AML-193 (cell line): ENCODE measurements around the gene ZHX3.

Experiments used
- DNase-seq, 2 experiments: peaks; one replicate each; lab custom pipeline; 2025; lab: John Stamatoyannopoulos, UW

The ZHX3 gene

DNA sequence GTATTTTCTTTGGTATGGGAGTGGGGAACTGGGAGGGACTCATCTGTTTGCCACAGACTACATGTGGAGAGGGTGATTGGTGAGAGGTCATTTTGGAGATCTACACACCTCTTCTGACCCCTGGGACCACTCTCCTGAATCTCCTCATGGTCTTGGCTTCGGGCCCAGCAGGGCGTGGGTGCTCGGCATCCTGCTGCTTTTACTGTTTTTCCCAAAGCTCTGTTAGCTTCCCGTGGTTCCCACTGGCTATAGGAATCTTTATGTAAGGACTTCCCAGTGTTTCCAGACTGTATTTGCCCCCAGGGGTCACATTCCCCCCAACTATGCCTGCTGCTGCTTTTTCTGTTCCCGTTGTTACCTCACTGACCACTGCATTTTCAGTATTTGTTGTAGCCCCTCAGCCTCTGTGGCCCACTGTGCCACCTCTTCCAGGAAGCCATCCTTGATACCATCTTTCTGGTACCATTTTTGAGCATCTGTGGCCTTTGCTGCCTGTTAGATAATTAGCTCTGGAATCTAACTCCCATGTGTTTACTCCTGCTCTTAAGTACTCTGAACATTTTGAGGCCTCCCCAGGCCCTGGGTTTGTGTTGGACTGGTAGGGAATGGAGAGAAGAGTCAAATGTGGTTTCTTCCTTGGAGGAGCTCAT is 165.3 kb downstream of the ZHX3 start:
- no peak for DNase-seq

GRCh38 chr20:41151134-41151869 is 166.2 kb downstream of the ZHX3 start:
- no peak for DNase-seq

DNA sequence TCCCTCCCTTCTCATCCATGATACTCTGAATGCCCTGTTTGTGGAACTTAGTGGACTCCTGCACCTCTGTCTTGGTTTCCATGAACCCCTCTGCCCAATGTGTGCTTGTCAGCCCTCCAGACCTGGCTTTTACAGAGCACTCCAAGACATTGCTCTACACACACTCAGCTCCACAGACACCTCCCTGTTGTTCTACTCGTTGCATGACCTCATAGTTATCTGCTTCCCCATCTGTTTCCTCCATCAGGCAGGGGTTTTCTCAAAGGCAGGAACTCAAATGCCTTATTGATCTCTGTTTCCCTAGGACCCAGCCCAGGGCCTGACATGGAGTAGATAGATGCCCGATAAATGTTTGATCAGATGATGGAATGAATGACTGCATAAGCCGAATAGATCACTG is 166.9 kb downstream of the ZHX3 start:
- peak in 1 of 2 experiments; percentile 6 for DNase-seq

DNA sequence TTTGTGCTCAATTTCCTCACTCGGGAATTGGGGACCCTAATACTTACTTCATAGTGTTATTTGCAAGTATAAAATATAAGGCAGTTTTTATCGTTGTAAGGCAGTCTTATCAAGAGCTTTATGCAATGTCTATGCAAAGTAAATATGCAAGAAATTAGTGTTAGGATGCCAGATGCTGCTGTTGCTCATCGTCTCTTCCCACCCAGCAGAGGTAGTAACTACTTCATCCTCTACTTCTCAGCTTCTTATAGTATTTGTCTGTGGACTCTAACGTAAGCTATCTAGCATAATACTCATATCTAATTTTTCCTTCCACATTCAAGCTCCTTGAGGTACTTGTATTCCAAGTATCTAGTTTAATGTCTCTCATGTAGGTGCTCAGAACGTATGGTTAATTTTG is 168.6 kb downstream of the ZHX3 start:
- DNase-seq, result no peak

DNA sequence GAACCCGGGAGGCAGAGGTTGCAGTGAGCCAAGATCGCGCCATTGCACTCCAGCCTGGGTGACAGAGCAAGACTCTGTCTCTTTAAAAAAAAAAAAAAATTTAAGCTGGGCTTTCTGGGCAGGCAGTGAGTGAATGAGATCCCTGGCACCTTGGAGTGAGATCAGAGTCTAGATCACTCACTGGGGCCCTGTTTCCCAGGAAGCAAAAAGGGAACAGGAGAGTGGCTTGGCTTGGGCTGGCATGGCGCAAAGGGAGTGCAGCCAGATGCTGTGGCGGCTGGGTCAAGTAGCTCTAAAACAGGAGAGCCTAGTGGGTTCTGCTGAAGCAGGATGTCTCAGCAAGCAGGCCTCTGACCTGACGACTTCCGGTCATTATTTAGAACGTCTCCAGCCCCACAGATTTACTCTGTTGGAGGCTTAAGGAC is 169.8 kb downstream of the ZHX3 start:
- no peak for DNase-seq

DNA sequence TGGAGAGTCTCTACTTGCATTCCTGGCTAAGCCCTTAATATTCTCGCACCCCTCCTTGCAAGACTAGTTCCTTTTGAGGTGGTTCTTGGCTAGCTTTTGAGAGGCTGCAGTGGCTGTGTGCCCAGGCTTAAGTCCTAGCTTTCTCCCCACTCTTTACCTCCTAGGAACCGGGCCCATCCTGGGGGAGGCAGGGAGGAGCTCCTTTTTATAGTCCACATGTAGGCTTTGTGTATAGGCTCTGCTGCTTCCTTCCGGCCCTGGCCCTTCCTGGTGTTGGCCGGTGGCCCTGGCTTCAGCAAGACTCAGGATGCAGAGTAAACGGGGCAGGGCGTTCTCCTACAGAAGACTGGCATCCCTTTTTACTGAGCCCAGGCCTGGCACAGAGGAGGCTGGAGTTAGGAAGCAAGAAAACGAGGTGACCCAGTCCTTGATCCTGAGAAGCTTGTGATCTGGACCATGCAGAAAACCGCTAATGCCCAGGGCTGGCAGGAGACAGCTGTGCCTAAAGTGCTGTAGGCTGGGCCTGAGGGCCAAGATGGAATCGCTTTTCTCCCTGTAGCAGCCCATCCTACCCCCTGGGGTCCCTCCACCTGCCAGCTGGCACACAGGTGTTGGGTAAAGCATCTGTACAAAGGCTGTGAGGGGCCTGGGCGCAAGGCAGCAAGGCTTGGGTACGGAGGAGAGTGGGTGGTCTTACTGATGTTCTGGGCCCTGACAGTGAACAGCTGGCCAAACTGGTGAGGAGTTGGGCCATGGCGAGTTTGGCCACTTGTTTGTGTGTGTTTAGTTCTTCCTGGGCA is 171.5 kb downstream of the ZHX3 start:
- DNase-seq, result no peak

DNA sequence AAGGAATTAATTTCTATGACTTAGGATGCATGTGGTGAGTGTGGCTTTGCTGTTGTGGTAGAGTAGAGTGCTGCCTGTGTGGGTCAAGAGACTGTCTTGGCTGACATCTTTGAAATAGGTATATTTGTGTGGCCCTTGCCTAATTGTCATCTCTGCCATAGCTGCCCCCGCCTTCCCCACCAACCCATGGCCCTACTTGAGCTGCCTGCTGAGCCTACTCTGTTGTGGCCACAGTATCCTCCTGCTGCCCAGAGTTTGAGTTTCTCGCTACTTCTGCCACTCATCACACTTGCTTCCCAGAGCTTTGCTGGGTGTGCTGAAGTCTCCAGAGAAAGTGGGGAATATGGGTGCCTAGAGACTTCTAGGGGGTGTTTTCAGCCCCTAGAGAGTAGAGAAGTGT is 172.2 kb downstream of the ZHX3 start:
- DNase-seq, result no peak

DNA sequence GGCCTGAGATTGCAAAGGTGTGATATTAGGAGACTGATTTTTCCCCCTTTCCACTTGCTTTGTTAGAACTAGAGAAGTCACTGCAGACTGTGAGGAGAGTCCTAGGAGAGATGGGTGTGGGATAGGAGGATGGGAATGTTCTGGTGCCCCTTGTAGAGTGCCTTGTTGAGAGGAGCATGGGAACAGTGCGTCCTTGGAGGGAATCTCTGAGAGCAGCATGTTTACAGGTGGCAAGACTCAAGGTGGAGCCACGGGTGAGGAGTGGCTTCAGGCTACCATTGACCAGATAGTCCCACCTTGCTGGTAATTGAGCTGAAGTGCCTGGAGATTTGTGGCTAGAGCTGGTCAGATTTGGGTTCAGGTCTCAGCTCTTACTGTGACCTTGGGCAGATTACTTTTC is 174.2 kb downstream of the ZHX3 start:
- no peak for DNase-seq

DNA sequence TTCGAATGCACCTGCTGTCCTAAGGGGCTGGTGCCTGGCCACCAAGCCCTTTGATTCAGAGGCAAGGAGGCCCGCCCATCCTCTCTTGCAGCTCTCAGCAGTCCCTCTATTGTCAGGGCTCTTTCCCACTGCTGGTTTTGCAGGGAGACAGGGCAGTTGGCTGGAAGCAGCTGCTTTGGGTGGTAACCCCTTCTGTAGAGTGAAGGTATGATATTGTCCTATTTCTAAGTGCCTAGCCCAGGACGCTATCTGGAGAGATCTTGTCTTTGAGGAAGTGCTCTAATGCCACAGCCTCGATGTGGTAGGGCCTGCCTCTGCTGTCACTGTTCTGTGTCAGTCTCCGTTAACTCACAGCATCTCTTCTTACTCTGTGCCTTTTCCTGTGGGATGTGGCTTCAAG is 174.6 kb downstream of the ZHX3 start:
- peak; percentile 42 to 43 for DNase-seq

DNA sequence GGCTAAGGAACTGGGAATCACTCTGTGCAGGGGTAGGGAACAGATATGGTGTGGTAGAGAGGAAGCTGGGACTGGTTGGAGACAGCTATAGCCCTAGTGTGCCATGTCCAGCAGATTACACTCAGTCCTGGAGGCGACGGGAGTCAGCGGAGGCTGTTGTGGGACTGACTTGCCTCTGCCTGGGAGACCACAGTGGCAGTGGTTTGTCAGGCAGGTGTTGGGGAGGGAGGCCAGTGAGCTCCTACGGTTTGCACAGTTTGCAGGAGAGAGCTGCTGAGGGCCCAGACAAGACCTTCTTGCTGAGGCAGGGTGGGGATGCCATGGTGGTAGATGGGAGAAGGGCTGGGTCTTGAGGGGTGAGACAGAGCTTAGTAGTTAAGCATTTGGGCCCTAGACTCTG is 175.3 kb downstream of the ZHX3 start:
- DNase-seq, result no peak

DNA sequence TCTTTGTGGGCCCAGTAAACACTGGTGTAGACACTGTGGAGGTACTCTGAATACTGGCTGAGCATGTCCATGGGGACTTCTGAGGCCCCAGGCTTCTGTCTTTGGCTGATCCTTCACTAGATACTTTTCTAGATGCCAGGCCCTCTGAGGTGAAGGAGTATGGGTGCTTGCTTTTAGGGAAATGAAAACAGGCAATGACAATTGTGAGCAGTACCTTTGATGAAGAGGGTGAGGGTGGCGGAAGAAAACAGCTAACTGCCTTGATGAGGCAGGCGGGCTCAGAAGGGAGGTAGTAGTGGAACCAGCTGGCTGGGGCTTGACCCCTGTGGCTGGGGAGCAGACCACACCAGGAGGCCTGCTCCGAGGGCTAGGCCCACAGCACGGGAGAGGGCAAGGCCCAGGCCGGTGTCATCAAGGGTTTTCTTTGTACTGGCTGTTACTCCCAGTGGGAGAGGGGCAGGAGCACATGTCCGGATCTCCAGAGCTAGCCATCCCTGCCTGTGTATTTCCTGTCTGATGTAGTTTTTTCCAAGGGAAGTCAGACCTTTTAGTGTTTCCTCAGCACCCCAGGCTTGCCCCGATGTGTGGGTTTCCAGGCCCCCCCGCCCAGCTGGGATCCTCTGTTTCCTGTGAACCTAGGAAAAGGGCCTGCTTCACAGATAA is 176.2 kb downstream of the ZHX3 start:
- DNase-seq, result no peak

GRCh38 chr20:41140226-41141133 is 177.1 kb downstream of the ZHX3 start:
- no peak for DNase-seq

- DNase-seq, result no peak
Measured at GRCh38 chr20:41139227-41140093, 178.1 kb downstream of the ZHX3 start.

DNA sequence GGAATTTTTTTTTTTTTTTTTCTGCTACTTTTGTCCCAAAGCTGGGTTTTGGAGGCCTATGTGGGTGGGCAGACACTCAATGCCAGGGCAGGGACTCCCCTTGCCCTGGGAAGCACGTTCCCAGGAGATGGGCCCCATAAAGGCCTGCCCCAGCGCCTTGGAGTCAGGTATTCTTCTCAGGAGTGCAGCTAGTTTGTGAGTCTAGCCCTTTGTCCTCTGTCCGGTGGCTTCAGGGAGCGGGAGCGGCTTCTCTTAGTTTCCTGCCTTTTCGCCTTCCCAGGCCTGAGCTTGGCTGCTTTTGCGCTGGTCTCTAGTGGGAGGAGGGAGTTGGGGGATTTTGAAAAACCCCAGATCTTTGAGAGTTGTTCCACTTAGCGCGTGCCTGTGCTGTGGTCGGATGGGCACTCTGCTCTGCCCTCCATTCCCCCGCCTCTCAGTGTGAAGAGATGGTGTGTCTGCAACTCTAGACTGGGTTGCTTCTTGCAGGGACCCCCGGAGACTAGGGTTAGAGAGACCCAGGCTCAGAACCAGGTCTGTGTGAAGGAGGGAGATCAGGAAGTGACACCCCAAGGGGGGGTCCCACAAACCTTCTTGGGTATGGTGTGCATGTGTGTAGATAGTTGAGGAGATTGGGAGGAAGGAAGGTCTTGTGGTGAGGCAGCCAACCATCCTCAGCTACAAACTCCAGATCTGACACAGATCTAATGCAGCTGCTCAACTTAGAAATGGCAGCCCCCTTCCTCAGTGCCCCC is 178.9 kb downstream of the ZHX3 start:
- DNase-seq, result no peak

DNA sequence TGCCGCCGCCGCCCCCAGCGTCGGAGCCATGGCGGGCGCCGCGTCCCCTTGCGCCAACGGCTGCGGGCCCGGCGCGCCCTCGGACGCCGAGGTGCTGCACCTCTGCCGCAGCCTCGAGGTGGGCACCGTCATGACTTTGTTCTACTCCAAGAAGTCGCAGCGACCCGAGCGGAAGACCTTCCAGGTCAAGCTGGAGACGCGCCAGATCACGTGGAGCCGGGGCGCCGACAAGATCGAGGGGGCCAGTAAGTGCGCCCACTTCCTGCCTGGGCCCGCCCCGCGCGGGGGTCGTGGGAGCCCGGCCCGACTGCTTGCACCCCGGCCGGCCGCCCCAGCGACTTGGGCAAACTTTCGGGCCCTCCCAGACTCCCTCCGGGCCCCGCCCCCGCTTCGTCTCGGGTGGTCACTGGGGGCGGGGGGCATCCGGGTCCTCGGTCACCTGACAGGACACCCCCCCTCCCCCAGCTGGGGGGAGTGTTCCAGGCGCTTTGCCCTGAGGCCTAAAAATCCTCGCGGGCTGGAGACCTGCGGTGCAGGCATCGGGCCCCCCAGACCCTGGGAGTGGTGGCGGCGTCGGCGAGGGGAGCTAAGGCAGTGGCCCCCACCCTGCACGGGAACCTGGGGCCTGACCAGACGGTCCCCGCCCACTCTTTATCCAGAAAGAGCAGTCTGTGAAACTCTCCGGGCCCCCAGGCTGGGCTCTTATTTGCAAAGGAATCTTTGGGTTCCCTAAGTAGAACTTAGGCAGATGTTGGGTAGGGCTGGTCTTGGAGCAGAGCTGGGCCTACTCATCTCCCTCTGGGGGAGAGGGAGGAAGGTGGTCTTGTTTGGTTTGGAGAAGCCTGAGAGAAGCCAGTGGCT is 179.7 kb downstream of the ZHX3 start:
- DNase-seq, result peak in 1 of 2 experiments; percentile 33

DNA sequence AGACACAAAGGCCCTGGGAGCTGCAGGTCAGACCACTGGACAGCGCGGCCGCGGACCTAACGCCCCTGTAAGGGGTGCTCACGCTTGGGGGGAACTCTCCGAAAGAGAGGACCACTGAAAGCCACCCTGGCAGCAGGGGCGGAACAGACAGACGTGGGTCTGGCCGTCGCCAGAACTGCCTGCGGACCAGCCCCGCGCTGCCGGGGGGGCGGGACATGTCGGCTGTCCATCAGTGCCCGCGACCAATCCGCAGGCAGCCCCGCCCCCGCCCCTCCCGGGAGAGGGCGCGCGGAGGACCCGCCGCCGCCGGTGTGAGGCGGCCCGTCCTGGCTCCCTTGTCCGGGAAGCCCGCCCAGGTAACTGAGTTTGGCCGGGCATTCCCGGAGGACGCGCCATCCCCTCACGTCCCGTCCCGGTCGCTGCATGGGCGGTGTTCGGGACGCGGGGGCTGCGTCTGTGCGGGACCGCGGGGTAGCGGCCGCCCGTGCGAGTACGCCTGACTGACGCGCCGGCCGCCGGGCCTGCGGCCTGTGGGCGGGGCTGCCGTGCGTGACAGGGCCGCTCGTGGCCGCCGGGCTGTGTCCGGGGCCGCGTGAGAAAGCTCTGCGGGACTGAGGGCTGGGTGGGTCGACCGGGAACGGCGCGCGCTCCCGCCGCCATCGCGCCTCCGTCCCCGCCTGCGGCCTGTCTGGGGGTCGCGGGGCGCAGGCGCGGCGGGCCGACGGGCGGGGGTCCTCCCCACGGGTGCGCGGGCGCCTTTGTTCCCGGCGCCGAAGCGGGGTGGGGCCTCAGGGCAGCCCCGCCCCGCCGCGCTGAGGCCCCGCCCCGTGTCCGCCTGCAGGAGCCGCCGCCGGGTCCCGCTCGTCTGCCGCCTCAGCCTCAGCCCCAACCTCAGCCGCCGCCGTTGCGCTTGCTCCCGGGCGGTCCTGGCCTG is 180.6 kb downstream of the ZHX3 start, which contains the start of gene PLCG1:
PLCG1 (plus strand) TSS at position 864 of the 934 bp plus-strand sequence. CDS start 99 bp downstream, outside the sequence.
- DNase-seq, result peak; percentile 49 to 60
